ENCODE measurements around the gene REPIN1. TPM values are rescaled to one million over a fixed set of nuclear protein-coding genes. Genes with fewer than 3 reads are reported as not detected.
A peak's percentile ranks its signal among the peaks of the same experiment; 100 is the strongest.

The REPIN1 gene
- total RNA-seq, 2 donors from 2014 or later: 189 to 304 TPM

GRCh38 chr7:150393325-150393724 is 24.7 kb downstream of the REPIN1 start:
- Histone ChIP-seq H3K9ac (ENCODE audit: low read depth in 2 of 2, low read length in 2 of 2) (peak overlapping the region in 1 of 2 donors; percentile 34), H3K27me3 (no peaks in the 10 kb centered on the region), H3K27ac (peak overlapping the region; percentile 50), H3K36me3 (no peaks in the 10 kb centered on the region), H3K4me1 (no peaks in the 10 kb centered on the region), H3K9me3 (no peaks in the 10 kb centered on the region), H3K4me3 (no peak overlapping the region)
- DNase-seq: peak; percentile 49
- TF ChIP-seq, protein P1, sequence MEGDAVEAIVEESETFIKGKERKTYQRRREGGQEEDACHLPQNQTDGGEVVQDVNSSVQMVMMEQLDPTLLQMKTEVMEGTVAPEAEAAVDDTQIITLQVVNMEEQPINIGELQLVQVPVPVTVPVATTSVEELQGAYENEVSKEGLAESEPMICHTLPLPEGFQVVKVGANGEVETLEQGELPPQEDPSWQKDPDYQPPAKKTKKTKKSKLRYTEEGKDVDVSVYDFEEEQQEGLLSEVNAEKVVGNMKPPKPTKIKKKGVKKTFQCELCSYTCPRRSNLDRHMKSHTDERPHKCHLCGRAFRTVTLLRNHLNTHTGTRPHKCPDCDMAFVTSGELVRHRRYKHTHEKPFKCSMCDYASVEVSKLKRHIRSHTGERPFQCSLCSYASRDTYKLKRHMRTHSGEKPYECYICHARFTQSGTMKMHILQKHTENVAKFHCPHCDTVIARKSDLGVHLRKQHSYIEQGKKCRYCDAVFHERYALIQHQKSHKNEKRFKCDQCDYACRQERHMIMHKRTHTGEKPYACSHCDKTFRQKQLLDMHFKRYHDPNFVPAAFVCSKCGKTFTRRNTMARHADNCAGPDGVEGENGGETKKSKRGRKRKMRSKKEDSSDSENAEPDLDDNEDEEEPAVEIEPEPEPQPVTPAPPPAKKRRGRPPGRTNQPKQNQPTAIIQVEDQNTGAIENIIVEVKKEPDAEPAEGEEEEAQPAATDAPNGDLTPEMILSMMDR (IDR thresholded peaks at IDR 0.05): no peak
- intact Hi-C loops (cut with DNase I): no loop called here

GRCh38 chr7:150396426-150396825 is 27.8 kb downstream of the REPIN1 start:
- H3K27ac ChIP-seq: no peak overlapping the region
- no peak overlapping the region for H3K4me3 ChIP-seq
- no peaks in the 10 kb centered on the region for H3K9me3 ChIP-seq
- H3K9ac ChIP-seq (ENCODE audit: low read depth in 2 of 2, low read length in 2 of 2): no peak overlapping the region
- H3K4me1 ChIP-seq: no peaks in the 10 kb centered on the region
- intact Hi-C loops (cut with DNase I): no loop called here
- H3K27me3 ChIP-seq: no peaks in the 10 kb centered on the region
- DNase-seq: no peak
- H3K36me3 ChIP-seq: no peaks in the 10 kb centered on the region
- TF ChIP-seq, protein P1 (IDR thresholded peaks at IDR 0.05): no peak

GRCh38 chr7:150396851-150397260 is 28.2 kb downstream of the REPIN1 start:
- TF ChIP-seq, protein P1 (IDR thresholded peaks at IDR 0.05): no peak
- Histone ChIP-seq H3K4me1 (no peaks in the 10 kb centered on the region), H3K36me3 (no peaks in the 10 kb centered on the region), H3K27ac (no peak overlapping the region), H3K9me3 (no peaks in the 10 kb centered on the region), H3K4me3 (no peak overlapping the region), H3K9ac (ENCODE audit: low read depth in 2 of 2, low read length in 2 of 2) (no peak overlapping the region), H3K27me3 (no peaks in the 10 kb centered on the region)
- intact Hi-C loops (cut with DNase I): no loop called here
- no peak for DNase-seq

GRCh38 chr7:150397346-150398107 is 28.9 kb downstream of the REPIN1 start:
- DNase-seq: no peak
- no peak overlapping the region for H3K4me3 ChIP-seq

DNA sequence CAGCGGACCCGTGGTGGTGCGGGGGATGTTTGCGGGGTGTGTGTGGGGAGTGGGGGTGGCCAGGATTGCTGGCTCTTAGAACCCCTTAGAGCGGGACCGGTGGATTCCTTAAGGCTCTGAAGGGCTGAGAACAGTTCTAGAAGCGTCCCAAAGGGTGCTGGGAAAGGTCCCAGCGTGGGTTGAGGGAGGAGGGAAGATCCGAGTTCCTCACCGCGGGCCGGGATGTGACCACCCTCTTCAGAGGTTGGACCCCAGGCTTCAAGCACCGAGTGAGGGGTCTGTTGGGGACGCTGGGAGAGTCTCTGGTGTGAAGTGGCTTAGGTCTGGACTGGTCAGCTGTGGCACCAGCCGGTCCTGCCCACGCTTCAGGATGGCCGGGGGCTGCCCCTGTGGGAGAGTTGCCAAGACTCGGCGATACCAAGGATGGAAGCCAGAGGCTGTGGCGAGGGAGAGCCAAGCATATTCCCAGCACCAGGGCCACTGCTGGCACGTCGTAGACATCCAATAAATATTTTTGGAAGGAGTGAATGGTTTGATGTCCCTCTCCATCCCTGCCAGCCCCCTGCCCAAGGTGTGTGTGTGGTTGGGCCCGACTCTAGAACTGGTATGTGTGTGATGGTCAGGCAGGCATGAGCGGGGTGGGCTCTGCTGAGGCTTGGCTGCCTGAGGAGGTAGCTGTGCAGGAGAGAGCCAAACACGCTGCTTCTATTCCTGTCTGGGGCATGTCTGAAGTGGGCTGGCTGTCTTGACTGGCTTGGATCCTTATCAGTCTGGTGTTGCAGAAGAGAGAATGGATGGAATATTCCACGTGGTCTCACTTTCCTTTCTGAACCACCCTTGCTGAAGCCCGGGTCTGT is 29.7 kb downstream of the REPIN1 start:
- TF ChIP-seq, protein P1 (IDR thresholded peaks at IDR 0.05): no peak
- intact Hi-C loops (cut with DNase I): no loop called here
- DNase-seq: no peak

More at GRCh38 chr7:150397346-150398107, 28.9 kb downstream of the REPIN1 start:
- Histone ChIP-seq H3K4me1 (no peaks in the 10 kb centered on the region), H3K9me3 (no peaks in the 10 kb centered on the region), H3K27ac (no peak overlapping the region), H3K9ac (ENCODE audit: low read depth in 2 of 2, low read length in 2 of 2) (no peak overlapping the region), H3K36me3 (no peaks in the 10 kb centered on the region), H3K27me3 (no peaks in the 10 kb centered on the region)
- intact Hi-C loops (cut with DNase I): no loop called here
- TF ChIP-seq, protein P1 (IDR thresholded peaks at IDR 0.05): no peak

More for the DNA sequence above, 29.7 kb downstream of the REPIN1 start:
- Histone ChIP-seq H3K36me3 (no peaks in the 10 kb centered on the region), H3K27ac (no peak overlapping the region), H3K9ac (ENCODE audit: low read depth in 2 of 2, low read length in 2 of 2) (no peak overlapping the region), H3K4me1 (no peaks in the 10 kb centered on the region), H3K9me3 (no peaks in the 10 kb centered on the region), H3K4me3 (no peak overlapping the region), H3K27me3 (no peaks in the 10 kb centered on the region)

Data from colonic mucosa (tissue), 4 donors.